ENCODE measurements around the gene CRYGN.

DNA sequence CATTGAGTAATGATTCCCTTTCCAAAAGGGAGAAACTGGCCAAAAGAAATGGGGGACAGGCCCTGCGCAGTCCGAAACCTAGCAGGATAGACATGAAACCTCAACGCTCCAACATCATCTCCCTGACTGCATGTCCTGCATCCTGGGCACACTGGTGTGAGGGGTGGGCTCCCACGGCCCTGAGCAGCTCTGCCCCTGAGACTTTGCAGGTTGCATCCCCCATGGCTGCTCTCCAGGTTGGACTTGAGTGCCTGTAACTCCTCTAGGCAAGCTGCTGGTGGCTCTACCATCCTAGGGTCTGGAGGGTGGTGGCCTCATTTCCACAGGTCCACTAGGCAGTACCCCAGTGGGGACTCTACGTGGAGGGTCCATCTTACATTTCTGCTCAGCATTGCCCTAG lies 16.3 kb upstream of the CRYGN start:
- TF ChIP-seq, protein P1, sequence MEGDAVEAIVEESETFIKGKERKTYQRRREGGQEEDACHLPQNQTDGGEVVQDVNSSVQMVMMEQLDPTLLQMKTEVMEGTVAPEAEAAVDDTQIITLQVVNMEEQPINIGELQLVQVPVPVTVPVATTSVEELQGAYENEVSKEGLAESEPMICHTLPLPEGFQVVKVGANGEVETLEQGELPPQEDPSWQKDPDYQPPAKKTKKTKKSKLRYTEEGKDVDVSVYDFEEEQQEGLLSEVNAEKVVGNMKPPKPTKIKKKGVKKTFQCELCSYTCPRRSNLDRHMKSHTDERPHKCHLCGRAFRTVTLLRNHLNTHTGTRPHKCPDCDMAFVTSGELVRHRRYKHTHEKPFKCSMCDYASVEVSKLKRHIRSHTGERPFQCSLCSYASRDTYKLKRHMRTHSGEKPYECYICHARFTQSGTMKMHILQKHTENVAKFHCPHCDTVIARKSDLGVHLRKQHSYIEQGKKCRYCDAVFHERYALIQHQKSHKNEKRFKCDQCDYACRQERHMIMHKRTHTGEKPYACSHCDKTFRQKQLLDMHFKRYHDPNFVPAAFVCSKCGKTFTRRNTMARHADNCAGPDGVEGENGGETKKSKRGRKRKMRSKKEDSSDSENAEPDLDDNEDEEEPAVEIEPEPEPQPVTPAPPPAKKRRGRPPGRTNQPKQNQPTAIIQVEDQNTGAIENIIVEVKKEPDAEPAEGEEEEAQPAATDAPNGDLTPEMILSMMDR (conservative IDR thresholded peaks at IDR 0.05; ENCODE audit: low read length), result no peak
- no peak for TF ChIP-seq EZH2phosphoT487 (IDR thresholded peaks at IDR 0.05; ENCODE audit: borderline replicate concordance)

Measured in Loucy (cell line).